H54 (cell line): ENCODE results near the gene LRRC7.

Experiments
- DNase-seq: peaks from one replicate; pipeline ENCODE4 v3.0.0; 2011; ENCODE audit warnings: low spot score, mixed read lengths; ENCODE audit not compliant: insufficient read length
- FAIRE-seq: peaks from 3 replicates; lab custom pipeline; 2011; peaks lifted over from hg19 to GRCh38; lab: Jason Lieb, UNC
- POLR2A ChIP-seq: IDR thresholded peaks from 2 replicates; pipeline ENCODE4 v1.6.1; 2011; ENCODE audit warnings: low read depth, mild to moderate bottlenecking, low read length

The LRRC7 gene

DNA sequence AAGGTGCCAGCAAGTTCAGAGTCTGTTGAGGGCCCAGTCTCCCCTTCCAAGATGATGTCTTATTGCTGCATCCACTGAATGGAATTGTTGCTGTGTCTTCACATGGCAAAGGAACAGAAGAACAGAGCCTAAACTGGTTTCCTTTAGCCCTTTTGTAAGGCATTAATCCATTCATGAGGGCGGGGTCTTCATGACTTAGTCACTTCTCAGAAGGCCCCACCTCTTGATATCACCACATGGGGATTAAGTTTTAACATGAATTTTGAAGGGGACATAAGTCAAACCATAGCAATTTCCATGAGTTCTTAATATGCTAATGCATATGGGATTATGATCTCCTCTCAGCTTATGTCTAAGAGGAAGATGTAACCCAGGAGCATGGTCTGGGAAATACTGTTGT, 182.9 kb downstream of the LRRC7 start:
- no peak for TF ChIP-seq POLR2A
- FAIRE-seq, result no peak
- no peak for DNase-seq

DNA sequence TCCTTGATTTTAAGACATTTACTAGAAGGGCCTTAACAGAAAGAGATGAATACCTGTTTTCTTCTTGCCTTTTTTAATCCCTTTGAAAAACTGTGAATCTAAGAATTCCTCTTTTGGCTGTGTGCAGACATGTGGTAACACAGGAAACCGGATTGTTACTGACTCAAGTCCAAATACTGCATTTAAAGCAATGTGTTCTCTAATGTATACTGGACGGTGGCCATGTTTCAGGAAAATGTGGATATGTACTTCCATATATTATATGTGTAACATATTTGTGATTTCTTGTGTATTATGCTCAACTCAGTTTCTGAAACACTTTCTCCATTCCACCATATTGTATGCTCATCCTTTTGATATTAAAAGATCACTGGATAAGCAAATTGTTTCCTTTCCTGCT, 185.1 kb downstream of the LRRC7 start:
- DNase-seq, result no peak
- no peak for FAIRE-seq
- no peak for TF ChIP-seq POLR2A

DNA sequence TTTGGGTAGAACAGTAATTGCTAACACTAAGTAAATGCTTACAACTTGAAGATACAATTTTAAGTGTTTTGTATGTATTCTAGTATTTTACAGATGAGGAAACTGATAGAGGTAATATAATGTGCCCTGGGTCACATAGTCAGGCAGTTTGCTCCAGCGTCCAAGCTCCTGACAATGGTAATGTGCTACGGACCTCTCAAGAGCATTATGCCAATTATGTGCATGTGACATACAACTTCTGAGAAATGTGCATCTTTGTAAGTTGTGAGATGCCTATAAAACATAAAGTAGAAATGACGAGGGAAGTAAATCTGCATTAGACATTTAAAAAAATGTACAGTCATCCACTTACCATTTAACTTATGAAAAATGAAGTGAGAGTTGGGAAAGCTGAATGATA, 186.8 kb downstream of the LRRC7 start:
- TF ChIP-seq POLR2A, result no peak
- no peak for FAIRE-seq
- no peak for DNase-seq

DNA sequence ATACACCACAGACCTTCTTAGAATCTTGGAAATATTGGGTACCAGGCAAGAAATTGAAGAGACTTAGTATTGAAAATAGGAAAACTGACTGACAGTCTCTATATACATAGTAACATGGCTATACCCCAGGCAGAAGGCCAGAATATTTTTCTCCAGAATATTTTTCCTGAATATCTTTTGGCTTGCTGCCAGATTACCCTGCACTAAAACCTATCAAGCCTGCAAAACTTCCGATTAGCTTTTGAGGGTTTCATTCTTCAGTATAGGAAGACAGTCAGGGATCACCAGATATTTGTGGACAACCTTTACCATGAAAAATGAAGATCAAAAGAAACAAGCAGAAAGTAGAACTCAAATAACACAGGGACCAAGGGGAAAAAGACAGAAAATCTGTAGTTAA, 187.9 kb downstream of the LRRC7 start:
- FAIRE-seq (no peak), DNase-seq (no peak)
- no peak for TF ChIP-seq POLR2A

DNA sequence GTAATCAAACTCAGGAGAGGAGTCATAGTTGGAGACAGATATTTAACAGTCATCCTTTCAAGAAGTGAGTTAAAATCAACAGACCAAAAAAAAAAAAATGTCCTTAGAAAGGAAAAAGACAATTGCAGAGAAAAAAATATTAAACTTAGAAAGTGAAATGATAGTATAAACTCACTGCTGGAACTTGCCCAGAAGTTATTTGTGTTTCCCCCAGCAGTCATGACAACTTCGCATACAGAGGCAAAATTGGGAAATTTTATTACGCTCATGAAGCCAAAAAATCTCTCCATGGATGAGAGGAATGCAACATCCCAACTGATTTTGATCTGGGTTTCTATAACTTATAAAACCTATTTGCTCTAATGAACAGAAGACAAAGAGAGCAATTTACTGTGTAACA, 198.2 kb downstream of the LRRC7 start:
- FAIRE-seq (no peak), DNase-seq (no peak)
- TF ChIP-seq POLR2A, result no peak

DNA sequence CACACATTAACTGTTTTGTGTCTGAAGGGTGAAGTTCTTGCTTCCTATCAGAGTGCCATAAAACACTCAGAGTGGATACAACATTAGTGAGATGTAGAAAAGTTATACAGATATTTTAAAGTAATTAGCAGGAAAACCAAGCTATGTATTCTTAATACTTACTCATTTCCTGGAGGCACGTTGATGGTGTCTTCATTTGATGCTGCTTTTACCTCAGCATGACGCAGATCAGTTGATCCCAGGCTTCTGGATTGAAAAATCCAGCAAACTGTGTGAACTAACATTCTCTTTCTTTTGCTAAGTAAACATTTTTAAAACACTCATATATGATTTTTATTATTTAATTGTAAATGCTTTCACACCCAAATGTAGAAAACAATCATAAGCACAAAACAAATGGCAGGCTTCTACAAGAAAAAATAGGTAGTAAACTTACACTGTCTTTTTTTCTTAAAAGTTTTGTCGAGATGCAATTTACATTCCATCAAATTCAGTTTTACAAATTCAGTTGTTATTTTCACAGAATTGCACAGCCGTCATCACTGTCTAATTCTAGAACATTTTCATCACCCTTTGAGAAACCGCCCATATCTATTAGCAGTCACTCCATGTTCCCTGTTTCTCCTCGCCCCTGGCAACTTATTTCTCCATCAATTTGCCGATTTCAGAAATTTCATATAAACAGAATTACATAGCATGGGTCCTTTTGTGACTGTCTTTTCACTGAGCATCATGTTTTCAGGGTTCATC, 198.9 kb downstream of the LRRC7 start:
- no peak for DNase-seq
- no peak for TF ChIP-seq POLR2A
- no peak for FAIRE-seq

DNA sequence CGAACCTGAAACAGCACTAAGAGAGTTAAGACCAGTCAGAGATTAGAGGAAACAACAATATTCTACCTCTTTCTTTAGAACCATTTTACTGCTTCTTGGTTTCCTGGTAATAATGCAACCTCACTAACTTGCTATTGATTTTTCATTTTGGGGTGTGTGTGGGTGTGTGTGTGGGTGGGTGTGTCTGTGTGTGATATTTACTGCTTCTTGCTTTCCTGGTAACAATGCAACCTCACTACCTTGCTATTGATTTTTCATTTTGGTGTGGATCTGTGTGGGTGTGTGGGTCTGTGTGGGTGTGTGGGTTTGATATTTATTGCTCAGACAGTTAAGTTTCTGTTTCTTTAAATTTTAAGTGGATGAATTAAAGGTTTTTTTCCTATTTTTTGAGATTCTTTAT, 208.8 kb downstream of the LRRC7 start:
- DNase-seq, result no peak
- FAIRE-seq, result no peak
- no peak for TF ChIP-seq POLR2A

DNA sequence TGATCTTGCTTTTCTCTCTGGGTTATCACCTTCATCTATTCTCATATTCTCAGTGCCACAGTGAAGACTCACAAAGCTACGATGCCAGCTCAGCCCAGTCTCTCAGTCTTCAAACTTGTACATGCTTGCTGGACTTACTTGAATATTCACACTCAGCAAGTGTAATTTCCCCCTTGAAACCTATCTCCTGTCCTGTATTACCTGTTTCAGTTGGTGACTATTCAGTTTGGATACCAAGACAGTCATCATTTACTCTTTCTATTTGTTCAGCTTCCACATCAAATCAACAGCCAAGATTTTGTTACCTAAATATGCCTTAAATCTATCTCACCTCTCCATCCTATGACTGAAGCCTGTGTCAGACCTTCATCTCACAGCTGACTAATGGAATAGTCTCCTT, 209.7 kb downstream of the LRRC7 start:
- DNase-seq, result no peak
- FAIRE-seq, result no peak
- no peak for TF ChIP-seq POLR2A

DNA sequence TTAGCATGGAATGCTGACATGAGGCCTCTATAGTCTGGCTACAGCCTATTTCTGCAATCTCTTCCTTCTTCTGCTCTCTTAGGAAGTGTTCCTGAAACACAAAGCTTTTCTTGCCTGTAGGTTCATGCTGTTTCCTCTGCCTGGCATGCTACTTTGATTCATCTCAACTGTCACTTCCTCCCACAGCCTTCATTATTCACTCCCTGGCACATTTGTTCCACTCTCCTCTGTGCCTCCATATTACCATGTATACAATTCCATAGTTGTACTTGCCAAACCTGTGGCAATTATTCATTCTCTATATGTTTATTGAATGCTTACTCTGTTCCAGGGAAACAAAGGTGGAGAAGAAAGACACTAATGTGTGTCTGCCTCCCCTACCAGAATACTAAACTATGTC, 210.2 kb downstream of the LRRC7 start:
- FAIRE-seq (no peak), DNase-seq (no peak)
- TF ChIP-seq POLR2A, result no peak

DNA sequence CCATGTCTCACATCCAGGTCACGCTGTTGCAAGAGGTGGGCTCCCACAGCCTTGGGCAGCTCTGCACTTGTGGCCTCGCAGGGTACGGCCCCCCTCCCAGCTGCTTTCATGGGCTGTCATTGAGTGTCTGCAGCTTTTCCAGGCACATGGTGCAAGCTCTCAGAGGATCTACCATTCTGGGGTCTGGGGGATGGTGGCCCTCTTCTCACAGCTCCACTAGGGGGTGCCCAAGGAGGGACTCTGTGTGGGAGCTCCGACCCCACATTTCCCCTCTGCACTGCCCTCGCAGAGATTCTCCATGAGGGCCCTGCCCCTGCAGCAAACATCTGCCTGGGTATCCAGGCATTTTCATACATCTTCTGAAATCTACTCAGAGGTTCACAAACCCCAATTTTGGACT, 219.4 kb downstream of the LRRC7 start:
- no peak for FAIRE-seq
- no peak for DNase-seq
- TF ChIP-seq POLR2A, result no peak

DNA sequence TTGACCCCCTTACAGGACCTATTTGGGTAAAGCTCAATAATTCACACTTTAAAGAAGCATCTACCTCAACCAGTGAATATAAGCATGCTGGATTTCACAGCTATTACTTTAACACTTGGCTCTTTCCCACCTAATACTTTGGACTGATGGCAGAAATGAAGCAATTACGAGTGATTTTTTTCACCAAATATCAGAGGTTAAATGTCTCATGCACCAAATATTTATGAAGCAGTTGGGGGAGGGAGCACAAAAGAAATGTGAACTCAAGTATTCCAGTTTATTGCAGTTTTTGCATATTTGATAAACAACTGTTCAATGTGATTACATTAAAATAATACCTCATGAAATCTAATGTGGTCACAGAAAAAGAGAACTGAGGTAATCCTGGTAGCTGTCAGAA, 223.6 kb downstream of the LRRC7 start:
- no peak for TF ChIP-seq POLR2A
- FAIRE-seq, result no peak
- no peak for DNase-seq

DNA sequence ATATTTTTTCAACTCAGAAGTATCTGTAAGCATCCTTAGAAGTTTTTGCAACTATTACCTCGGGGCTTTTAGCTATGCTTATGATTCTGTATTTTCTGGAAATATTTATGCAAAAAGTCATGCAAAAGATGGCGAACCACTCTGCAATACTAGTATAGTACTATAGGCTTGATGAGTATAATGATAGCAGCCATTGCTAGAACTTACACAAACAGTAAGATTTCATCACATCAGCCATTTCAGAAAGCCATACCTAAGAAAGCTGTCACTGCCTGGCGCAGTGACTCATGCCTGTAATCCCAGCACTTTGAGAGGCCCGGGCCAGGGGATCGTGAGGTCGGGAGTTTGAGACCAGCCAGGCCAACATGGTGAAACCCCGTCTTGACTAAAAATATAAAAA, 227.1 kb downstream of the LRRC7 start:
- TF ChIP-seq POLR2A, result no peak
- DNase-seq (no peak), FAIRE-seq (no peak)

DNA sequence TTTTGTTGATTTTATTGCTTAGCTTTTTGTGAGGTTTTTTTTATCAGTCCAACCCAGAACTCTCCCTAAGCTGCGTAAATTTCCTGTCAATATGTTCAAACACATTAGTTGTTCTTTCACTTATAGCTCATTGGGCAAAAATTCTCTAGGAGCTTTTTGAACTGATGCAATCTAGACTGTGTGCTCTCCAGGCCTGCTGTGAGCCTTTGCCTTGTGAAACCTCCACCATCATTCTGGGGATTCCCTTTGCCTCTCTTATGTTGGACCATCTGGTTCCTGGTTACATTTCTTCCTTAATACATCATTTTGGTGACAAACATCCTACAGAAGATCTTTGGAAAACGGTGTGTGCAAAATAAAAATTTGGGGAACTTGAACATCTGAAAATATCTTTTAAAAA, 247.2 kb downstream of the LRRC7 start:
- FAIRE-seq, result no peak
- DNase-seq, result no peak
- no peak for TF ChIP-seq POLR2A

DNA sequence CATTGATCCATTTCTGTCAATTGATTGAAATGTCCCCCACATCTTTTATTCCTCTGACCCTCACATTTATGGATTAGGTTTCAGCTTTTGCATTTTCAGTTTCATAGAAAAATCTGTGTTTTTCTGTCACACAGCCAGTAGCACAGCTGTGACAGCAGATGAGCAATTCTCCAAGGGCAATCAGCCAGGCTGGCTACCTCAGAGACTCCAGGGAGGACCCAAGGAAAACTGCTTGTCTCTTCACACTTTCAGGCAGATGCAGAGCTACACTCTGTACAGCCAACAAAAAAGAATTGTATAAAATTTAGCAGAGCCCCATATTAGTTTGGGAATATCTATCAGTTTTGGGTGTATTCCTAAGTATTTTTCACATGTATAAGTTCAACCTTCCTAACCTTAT, 257.2 kb downstream of the LRRC7 start:
- DNase-seq (no peak), FAIRE-seq (no peak)
- no peak for TF ChIP-seq POLR2A

DNA sequence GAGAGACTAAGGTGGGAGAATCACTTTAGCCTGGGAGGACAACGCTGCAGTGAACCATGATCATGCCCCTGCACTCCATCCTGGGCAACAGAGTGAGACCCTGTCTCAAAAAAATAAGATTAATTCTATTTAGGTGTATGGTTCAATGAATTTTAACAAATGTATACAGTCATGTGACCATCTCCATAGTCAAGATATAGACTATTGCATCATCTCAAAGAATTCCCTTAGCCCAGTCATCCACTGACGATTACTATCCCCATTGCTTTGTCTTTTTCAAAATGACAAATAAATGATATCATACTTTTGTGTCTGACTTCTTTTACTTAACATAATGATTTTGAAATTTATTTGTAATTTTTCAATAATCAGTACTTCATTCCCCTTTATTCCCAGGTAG, 260.0 kb downstream of the LRRC7 start:
- FAIRE-seq (no peak), DNase-seq (no peak)
- TF ChIP-seq POLR2A, result no peak
